Stimulated activated CD4-positive, alpha-beta T cell treated with anti-CD3 and anti-CD28 coated beads, Interleukin-4, amount 100 ng/mL, for 4 hours (primary cell): ENCODE measurements around the gene INTS4.
"Not testable (repeated sequence)": the region's sequence is repeated elsewhere in the genome, so short reads cannot be mapped to it uniquely, and the experiment has no call there.

Experiments
- DNase-seq, 2 experiments: peaks; one replicate each; pipeline ENCODE4 v3.0.0-alpha.2; 2020

Gene INTS4

DNA sequence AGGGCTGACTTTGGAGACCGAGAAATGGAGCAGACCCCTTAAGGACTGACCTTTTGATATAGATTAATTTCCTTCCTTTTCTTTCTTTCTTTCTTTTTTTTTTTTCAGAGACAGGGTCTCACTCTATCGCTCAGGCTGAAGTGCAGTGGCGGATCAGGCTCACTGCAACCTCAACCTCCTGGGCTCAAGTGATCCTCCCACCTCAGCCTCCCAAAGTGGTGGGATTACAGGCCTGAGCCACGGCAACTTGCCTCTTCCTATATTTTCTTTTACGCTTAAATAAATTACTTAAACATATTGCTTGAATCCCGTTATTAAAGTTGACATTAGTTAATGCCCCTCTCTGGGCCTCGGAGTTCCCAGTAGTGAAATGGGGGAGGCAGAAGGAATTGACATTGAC is 29.0 kb upstream of the INTS4 start:
- DNase-seq = no peak

DNA sequence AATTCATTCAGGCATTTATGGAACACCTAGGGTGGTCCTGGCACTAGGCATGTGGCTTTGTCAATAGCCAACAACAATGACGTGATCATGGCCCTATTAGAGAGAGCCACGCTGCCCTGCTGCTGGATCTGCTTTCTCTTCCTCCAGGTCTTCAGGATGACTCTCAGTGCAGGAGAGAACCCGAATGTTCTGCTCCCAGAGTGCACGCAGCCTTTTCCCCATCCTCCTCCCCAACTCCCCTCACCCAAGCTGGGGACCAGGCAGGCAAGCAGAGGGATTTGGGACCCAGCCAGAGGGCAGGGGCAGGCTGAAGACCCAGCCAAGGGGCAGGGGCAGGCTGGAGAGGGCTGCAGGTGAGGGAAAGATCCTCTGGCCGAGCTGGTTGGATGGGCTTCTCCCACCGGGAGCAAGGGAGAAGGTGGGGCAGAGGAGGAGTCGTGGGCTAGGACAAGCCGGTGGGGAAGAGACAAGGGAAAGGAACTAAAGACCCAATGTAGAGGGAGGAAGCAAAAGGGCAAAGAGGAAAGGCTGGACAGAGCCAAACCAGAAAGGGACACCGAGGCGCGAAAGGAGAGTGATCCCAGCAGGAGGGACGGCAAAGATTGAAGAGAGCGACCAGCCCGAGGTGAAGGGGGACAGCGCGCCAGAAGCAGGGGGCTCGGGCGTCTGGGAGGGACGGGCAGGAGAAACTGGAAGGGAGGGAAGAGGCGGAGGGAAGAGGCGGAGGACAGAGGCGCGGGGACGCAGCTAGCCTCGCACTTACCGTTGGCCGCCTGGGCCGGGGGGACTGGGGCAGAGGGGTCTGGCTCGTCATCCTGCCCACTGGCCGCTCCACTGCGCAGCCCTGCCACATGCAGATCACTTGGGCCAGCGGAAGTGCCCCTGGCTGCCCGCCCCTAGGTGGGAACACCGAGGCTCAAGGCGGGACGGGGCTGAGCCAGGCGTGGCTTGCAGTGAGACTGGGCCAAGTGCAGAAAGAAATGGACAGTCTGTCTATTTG is 28.2 kb upstream of the INTS4 start, which contains the start of gene KCTD14:
Gene KCTD14, minus strand, starts transcription at position 880 of the 1,000 bp plus-strand sequence. Its CDS starts 27 bp downstream, at position 853.
- no peak for DNase-seq

DNA sequence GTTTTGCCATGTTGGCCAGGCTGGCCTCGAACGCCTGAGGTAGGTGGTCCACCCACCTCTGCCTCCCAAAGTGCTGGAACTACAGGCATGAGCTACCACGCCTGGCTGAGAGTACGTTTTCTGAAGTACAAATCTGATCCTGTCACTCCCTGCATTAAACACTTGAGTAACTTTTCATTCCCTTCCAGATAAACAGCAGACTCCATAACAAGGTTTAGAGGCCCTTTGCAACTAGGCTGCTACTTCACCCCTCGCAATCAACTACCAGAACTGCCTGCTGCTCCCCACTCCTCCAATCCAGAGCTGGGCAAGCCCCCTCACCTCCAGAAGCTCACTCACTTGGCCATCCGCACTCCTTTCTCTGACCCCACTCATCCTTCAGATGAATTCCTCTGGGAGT is 27.1 kb upstream of the INTS4 start:
- DNase-seq = no peak

DNA sequence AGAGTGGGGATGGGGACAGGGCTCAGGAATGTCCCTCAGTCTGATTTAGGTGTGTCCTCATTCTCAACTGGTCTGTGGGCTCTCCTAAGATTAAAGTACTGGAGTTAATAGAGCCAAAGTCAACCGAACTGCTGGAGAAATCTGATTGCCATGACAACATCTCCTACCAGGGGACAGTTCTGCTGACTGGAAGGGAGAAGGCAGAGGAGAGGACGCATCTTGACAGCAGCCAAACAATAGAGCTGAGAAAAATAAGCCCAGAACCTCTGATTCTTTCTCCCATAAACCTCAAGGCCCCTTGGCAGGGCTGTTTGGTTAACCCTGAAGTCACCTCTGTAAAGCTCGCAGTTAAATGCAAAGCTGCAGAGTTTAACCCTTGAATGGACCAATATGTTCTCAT is 25.8 kb upstream of the INTS4 start:
- no peak for DNase-seq

DNA sequence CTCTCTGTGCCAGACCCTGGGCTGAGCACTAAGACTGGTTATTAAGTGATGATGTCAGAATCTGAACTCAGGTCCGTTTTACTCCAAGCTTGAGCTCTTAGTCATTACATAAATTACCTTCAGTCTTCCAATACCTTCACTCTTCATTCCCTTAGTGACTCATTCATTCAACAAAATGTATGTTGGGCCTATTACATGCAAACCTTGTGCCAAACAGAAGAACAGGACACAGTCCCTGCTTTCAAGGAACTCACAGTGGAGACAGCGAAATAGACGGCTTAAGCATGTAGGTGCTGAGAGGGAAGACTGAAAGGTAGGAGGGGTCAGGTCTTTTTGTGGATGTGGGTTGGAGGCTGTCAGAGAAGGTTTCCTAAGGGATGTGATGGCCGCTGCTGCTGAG is 25.3 kb upstream of the INTS4 start:
- no peak for DNase-seq

DNA sequence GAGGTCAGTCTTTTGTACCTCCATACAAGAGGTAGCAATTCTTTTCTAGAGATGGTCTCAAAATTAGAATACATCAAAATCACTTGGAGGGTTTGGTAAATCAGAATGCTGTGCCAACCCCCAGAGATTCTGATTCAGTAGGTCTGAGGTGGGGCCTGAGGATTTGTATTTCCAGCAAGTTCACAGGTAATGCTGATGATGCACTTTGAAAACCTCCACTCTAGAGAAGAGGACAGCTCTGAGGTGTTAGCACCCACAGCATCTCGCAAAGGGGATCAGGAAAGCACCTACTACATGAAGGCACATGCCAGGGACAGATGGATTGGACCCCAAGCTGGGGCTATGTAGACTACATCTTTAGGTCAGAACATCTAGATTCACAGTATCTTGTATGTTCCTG is 21.4 kb upstream of the INTS4 start:
- DNase-seq = no peak

DNA sequence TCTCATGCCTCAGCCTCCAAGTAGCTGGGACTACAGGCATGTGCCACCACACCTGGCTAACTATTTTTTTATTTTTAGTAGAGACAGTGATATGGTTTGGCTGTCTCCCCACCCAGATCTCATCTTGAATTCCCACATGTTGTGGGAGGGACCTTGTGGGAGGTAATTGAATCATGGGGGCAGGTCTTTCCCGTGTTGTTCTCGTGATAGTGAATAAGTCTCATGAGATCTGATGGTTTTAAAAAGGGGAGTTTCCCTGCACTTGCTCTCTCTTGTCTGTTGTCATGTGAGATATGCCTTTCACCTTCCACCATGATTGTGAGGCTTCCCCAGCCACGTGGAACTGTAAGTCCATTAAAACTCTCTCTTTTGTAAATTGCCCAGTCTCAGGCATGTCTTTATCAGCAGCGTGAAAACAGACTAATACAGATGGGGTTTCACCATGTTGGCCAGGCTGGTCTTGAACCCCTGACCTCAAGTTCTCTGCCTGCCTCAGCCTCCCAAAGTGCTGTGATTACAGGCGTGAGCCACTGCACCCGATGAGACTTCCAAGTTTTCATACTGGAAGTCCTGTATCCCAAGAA is 20.6 kb upstream of the INTS4 start:
- not testable (repeated sequence) for DNase-seq

DNA sequence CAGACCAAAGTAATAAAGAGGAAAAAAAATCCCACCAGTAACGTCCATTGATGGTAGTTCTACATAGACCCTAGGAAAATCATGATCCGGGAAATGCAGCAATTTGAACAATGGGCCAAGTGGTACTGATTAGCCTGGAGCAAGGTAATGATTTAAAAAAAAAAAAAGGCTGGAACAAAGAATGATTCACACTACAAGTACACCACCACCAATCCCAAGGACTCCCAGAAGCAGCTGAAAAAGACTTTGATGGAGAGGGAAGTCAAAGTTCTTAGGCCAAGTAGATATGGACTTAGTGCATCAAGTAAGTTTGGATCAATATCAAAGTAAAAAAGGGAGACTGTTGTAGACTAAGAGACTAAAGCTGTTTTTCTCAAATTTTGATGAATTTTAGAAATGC is 16.8 kb upstream of the INTS4 start:
- DNase-seq = no peak

DNA sequence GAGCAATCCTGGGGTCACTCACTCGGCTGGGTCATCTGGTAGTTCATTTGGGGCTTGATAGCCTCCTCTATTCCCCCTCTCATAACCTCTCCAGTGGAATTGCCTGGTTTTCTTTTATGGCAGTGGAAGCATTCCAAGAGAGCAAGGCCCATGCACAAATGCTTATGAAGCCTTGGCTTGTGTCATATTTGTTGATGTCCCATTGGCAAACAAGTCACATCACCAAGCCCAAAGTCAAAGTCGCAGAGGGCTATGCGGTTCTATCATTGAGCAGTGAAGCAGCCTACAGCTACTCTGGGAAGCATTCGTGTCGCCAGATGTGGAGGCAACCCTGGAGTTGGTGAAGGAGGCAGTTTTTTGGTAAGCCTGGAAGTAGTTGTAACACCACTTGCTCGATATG is 16.3 kb upstream of the INTS4 start:
- no peak for DNase-seq

DNA sequence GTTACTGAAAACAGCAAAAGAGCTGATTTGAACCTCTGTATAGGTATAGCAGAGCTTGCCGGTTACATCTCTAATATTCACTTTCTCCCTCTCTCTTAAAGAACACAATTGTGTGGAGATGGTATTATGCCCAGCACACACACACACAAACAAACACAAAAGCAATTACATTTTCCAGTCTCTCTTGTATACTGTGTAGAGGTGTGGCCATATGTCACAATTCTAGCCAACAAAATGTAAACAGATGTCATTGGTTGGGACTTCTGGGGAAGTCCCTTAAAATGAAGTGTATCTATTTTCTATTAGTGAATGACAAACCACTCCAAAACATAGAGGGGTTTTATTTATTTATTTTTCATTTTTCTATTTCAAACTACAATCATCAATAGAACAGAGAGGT is 15.8 kb upstream of the INTS4 start:
- no peak for DNase-seq

DNA sequence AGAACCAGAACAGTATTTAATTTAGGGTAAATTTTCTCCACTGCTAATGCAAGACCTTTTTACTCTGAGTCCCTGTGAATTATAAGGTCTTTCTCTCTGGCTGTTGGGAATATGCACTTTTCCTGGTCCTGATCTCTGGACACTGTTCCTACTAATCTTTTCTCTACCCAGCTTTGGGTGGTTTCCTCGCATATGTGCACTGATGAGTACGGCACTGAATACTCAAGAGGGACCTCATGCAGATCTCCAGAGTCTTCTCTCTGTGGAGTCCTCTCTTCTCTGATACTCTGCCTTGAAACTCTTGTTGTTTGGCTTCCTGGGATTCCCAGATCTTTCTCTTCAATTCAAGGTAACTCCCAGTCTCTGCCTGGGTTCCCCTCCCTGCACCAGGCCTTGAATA is 14.6 kb upstream of the INTS4 start:
- no peak for DNase-seq

DNA sequence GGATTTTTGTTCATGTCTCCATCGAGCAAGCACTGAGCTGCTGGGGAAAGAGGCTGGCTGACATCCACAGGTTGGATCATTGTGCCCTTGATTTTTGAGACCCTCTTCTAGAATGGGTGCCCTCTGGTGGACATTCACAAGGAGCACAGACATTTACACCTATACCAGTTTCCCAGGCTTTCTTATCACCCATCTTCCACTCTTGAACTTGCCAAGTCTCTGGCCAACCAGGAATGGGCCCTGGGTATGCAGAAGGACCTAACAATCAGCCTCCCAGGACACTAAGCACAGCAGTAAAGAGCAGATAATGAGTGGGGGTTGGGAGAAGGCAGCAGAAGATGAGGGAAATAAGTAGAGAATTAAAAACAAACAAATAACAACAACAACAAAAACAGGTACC is 5.7 kb upstream of the INTS4 start:
- DNase-seq = peak; percentile 10 to 21

DNA sequence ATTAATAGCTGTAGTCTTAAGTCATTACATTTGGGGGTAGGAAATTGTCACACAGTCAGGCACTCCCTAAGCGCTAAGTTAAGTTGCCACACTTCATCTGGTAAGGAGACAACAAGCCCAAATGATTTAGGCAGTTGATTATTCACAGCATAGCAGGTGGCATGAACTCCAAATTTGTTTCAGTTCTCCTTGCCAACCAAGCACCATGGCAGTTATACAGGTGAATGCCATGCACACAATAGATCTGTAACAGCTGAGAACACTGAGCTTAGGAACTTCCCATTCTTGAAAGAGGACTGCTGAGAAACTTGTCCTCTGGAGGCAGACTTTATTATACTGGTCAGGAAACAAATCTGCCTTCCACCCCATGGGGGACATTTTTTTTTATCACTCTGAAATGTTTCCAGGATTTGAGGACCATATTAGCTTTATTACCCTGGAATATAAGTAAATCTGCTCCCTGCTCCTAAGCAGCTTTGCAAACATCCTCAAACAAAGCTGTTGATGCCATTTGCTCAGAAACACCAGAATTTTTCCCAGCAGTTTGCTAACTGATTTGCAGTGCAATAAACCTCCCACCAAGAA is 5.1 kb upstream of the INTS4 start:
- DNase-seq = no peak

DNA sequence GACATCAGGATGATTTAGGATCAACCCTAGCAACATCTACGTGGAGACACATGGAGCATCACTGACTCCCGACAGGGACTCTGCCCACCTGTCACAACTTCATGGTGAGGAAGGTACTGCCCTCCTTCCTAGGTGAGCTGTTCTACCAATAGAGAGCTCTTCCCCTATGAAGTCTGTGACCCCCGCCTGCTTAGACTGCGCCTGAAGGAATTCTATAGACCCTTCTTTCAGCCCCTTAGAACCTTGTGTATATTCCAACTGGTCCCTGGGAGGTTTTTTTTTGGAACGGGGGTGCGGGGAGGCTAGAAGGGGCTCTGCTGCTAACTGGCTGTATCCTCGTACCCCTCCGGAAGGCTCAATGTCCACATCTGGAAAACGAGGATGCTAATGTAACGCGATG is 566 bp downstream of the INTS4 start:
- no peak for DNase-seq

DNA sequence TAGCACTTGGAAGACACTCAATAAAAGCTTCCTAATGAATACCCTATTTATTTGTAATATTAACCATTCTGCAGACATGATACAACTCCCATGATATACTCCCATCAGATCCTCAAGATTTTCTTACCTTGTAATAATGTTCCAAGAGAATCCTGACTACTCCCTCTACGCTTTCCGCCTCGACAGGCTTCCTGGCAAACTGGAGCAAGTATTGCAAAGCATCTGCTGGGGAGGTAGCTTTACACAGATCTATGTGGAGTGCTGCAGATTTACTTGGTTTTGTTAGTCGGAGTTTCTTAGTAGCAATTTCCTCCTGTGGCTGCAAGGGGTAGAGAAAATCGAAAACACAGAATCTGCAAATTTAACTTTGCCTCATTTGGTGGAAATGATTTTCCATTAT is 3.5 kb downstream of the INTS4 start:
- DNase-seq = no peak

DNA sequence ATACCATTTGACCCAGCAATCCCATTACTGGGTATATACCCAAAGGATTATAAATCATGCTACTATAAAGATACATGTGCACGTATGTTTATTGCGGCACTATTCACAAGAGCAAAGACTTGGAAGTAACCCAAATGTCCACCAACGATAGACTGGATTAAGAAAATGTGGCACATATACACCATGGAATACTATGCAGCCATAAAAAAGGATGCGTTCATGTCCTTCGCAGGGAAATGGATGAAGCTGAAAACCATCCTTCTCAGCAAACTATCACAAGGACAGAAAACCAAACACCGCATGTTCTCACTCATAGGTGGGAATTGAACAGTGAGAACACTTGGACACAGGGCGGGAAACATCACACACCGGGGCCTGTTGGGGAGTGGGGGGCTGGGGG is 8.0 kb downstream of the INTS4 start:
- DNase-seq = not testable (repeated sequence)

DNA sequence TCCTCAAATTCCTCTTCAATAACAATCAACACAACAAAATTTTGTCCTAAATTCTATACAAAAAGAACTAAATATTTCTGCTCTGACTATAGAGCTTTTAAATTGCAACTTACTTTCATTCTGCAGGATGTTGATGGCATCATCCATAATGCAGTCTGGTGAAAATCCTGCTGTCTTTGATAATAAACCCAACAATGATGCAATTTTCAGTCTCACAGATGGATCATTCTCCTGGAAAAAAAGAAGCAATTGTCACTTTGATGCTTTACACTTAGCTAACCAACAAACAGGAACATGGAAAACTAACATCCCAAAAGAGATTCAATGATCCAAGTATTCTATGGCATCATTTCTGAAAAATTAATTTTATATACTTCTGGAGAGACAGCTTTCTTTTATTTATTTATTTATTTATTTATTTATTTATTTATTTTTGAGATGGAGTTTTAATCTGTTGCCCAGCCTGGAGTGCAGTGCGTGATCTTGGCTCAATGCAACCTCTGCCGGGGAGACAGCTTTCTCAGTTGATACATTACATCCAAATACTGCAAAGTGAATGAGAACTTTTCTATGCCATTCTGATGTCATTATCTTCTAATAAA is 13.0 kb downstream of the INTS4 start:
- DNase-seq = no peak

DNA sequence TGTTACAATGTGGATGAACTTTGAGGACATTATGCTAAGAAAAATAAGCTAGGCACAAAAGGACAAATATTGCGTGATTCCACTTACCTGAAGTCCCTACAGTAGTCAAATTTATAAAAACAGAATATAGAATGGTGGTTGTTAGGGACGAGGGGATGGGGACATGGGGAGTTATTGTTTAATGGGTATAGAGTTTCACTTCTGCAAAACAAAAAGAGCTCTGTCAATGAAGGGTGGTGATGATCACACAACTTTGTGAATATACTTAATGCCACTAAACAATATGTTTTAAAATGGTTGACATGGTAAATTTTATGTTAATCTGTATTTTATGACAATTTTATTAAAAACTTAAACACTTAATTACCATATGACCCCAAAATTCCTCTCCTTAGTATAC is 26.1 kb downstream of the INTS4 start:
- no peak for DNase-seq

DNA sequence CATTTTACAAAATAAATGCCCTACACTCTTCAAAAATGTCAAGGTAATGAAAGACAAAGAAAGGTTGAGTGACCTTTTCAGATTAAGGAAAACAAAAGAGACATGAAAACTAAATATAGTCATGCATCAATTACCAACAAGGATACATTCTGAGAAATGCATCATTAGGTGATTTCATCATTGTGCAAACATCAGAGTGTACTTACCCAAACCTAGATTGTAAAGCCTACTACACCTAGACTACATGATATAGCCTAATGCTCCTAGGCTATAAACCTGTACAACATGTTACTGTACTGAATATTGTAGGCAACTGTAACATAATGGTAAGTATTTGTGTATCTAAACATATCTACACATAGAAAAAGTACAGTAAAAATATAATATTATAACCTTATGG is 26.7 kb downstream of the INTS4 start:
- DNase-seq = no peak

DNA sequence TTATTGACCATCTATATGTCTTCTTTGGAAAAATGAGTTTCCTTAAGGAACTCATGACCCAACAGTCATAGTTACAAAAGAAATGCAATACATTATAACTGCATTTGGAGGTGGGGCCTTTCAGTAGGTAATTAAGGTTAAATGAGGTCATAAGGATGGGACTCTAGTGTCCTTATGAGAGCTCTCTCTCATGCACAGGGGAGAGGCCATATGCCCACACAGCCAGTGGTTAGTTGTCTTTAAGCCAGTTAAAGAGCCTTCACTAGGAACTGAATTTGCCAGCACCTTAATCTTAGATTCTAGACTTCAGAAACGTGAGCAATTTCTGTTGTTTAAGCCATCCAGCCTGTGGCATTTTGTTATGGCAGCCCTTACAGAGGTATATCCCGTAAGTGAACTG is 27.3 kb downstream of the INTS4 start:
- no peak for DNase-seq

DNA sequence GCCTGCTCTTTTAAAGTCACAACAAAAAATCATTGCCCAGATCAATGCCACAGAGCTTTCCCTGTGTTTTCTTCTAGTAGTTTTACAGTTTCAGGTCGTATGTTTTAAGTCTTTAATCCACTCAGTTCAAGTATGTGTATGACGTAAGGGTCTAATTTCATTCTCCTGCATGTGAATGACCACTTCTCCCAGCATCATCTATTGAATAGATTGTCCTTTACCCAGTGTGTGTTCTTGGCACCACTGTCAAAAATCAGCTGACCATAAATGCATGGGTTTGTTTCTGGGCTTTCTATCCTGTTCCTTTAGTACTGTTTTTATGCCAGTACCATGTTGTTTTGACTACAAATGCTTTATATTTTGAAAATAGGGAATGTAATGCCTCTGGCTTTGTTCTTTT is 28.1 kb downstream of the INTS4 start:
- DNase-seq = no peak

DNA sequence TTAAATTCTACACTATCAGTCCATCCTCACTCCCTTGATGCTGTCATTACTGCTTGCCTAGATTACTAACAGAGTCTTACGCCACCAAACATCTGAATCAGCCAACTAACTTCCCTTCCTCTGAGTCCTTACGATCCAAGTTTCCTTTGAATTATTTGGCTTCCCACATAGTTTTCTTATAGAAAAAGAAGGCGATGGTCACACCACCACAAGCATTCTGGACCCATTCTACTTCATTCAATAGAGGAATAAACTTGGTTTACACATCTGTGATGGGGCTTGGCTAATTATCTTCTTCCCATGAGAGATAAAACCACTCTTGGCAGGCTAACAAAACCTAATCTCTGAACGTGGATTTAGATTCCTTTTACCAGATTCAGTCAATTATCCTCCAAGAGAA is 35.0 kb downstream of the INTS4 start:
- DNase-seq = no peak

DNA sequence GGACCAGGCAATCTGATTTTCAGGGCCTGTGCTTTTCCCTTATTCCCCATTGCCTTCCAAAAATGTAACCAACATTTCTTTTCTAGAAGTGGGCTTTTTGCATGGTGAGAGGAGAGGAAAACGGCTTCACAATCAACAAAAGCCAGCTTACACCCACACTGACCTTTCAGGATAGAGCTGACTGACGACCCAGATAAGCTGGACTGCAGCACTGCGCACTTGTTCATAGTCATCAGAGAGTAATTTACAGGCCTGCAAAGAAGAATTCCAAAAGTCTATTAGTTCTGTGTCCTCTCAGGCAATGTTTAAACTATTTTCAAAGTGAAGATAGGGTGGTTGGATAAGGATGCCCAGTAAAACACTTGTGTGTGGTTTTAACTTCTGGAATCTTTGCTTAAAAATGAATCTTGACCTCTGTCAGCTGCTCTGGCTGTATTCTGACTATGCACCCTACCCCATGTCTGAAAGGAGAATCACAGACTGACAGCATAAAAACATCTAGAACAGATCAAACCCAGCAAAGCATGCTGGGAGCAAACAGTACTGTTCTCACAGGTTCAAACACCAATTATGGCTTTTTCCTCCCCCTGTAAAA is 35.8 kb downstream of the INTS4 start:
- not testable (repeated sequence) for DNase-seq
